Stimulated activated CD8-positive, alpha-beta memory T cell treated with anti-CD3 and anti-CD28 coated beads, Interleukin-15, amount 100 ng/mL, for 48 hours (primary cell): Measurements from ENCODE around the gene KRT31.
"Not testable (repeated sequence)": the region's sequence is repeated elsewhere in the genome, so short reads cannot be mapped to it uniquely, and the experiment has no call there.

Experiments used
- DNase-seq, 2 donors: peaks; one replicate each; pipeline ENCODE4 v3.0.0-alpha.2; 2020; ENCODE audit warnings: low read depth in 2 of 2

KRT31 gene

GRCh38 chr17:41396996-41397660 lies at the start of gene KRT31:
Gene KRT31, minus strand, starts transcription at chr17:41397608. Its CDS starts 69 bp downstream, at chr17:41397539.
- no peak for DNase-seq

- no peak for DNase-seq
Observed at GRCh38 chr17:41446806-41447205, 49.4 kb upstream of the KRT31 start.

DNA sequence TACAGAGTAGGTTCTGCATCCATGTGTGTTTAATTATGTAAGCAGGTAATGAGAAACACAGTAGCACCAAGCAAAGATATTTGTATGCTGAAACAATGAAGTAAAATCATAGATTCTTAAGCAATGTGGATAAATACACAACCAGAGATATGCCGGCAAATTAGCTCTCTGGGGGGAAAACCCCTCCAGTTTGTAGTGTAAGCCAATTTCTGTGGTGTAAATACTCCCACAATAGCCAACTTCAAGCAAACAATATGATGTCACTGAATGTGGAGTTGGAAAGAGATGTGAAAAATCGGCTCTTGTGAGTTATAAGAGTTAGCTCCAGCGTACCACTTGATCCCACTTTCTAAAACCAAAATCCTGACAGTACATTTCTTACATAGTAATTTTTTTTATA lies 47.2 kb upstream of the KRT31 start:
- no peak for DNase-seq

DNA sequence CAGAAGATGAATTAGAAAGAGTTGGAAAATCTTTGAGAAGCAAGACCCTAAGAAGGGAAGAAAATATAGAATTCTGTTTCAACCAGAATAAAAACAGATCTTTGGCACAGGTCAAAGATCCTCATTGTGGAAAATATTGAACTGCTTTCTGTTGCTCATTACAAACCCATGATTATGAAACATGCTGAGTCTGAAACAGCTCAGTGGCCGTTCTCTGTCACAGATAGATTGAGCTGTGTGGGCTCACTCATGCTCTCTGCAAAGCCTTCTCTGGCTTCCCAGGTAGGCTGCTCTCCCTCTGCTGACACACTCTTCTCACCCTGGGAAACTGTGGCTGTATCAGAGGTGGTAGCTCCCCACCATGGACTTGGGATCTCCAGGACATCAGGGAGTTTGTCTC lies 46.8 kb upstream of the KRT31 start:
- no peak for DNase-seq

DNA sequence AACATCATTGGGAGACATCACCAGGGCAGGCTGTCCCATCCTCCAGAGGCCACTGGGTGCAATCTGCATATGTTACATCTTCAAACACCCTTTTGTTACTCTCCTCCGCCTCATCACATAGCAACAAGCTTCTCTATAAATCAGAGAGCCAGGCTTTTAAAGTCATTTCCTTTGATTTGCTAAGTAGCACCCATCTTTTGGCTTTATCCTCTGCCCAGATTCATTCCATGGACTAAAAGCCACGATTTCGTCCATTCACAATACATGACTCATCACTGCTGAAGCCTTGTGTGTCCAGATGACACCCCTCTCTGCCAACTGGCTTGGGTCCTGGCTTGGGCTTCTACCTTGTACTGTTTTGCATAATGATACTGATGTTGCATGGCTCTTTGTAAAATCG lies 45.3 kb upstream of the KRT31 start:
- no peak for DNase-seq

DNA sequence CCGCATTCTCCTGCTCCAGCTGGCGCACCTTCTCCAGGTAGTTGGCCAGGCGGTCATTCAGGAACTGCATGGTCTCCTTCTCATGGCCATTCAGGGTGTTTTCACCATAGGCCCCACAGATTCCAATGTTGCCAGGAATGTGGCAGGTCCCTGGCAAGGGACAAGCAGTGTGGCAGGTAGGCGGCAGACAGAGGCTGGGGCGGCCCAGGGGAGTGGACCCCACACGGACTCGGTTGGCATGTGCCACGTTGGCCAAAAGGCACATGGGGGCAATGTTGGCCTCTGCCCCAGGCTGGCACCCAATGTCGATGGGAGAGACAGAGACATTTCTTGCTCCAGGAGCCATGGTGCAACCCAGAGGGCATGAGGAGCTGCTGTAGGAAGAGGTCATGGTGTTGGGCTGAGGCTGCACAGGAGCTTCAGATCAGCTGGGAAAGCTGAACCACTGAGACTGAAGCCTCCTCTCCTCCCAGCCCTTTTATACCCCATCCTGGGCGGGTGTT lies 43.2 kb upstream of the KRT31 start, which contains the start of gene KRT38:
Gene KRT38, minus strand, starts transcription at position 453 of the 503 bp plus-strand sequence. Its CDS starts 62 bp downstream, at position 391.
- DNase-seq, result no peak

GRCh38 chr17:41439375-41439774 lies 42.0 kb upstream of the KRT31 start:
- DNase-seq, result no peak

- no peak for DNase-seq
Observed at GRCh38 chr17:41437769-41438168, 40.4 kb upstream of the KRT31 start.

DNA sequence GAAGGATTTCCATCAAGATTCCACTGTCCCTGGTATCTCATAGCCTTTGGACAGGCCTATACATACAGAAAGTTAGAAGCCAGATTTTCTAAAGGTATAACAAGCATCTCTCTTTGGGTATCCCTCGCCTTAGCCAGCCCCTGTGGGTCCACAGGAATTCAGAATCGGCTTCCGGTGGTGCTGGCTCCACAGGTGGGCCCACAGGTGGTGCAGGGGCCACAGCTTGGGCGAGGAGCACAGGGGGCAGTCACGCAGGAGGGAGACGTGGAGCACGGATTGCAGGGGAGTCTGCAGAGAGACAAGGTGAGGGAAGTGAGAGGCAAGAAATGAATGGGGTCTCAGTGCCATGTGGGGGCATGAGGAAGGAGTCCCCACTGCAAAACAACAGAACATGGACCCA lies 39.8 kb upstream of the KRT31 start:
- DNase-seq, result no peak

- DNase-seq, result no peak
Observed at GRCh38 chr17:41434415-41434814, 37.0 kb upstream of the KRT31 start.

- DNase-seq, result no peak
Observed at GRCh38 chr17:41434005-41434404, 36.6 kb upstream of the KRT31 start.

GRCh38 chr17:41433586-41433985 lies 36.2 kb upstream of the KRT31 start:
- DNase-seq, result no peak

GRCh38 chr17:41430376-41430775 lies 33.0 kb upstream of the KRT31 start:
- DNase-seq, result not testable (repeated sequence)

- DNase-seq, result no peak
Observed at GRCh38 chr17:41429667-41430066, 32.3 kb upstream of the KRT31 start.

- DNase-seq, result no peak
Observed at GRCh38 chr17:41428591-41429291, 31.3 kb upstream of the KRT31 start.

DNA sequence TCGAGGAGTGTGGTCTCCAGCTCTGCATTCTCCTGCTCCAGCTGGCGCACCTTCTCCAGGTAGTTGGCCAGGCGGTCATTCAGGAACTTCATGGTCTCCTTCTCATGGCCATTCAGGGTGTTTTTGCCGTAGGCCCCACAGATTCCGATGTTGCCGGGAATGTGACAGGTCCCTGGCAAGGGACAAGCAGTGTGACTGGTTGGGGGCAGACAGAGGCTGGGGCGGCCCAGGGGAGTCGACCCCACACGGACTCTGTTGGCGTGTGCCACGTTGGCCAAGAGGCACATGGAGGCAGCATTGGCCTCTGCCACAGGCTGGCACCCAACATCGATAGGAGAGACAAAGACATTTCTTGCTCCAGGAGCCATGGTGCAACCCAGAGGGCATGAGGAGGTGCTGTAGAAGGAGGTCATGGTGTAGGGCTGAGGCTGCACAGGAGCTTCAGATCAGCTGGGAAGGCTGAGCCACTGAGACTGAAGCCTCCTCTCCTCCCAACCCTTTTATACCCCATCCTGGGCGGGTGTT lies 26.8 kb upstream of the KRT31 start, which contains the start of gene KRT37:
Gene KRT37, minus strand, starts transcription at position 475 of the 525 bp plus-strand sequence. Its CDS starts 62 bp downstream, at position 413.
- no peak for DNase-seq

GRCh38 chr17:41422586-41422985 lies 25.2 kb upstream of the KRT31 start:
- not testable (repeated sequence) for DNase-seq

- DNase-seq, result no peak
Observed at GRCh38 chr17:41421617-41422016, 24.2 kb upstream of the KRT31 start.

DNA sequence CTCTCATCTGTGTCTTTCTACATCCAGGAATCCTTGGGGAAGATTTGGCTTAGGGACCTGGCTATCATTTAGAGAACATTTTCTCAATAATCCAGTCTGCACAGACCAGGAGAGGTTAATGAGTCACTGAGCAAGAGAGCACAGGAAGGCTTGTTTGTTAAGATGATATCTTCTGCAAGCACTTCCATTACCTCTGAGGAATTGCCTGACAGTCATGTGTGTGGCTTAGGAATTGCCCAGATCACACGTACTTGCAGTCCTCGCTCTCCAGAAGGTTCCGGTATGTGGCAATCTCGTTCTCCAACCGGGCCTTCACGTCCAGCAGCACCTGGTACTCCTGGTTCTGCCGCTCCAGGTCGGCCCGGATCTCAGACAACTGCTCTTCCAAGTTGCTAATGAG lies 23.7 kb upstream of the KRT31 start:
- no peak for DNase-seq

DNA sequence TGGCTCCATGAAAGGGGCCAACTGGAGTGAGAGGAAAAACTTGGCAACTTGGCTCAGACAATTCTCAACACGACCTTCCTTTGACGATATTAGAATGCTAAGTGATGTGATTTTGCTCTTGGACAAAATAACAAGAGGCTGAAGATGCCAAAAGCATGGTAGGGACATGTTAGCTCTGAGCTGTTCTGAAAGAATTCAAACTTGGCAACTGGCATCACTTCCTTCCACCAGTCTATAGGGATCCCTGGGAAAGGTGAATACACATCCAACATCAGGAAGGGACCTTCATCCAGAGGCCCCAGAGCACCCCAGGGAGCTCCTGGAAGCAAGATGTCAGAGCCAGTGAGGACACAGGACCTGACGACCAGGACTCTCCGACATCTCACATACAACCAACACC lies 22.7 kb upstream of the KRT31 start:
- DNase-seq, result no peak

GRCh38 chr17:41419716-41420115 lies 22.3 kb upstream of the KRT31 start:
- no peak for DNase-seq

DNA sequence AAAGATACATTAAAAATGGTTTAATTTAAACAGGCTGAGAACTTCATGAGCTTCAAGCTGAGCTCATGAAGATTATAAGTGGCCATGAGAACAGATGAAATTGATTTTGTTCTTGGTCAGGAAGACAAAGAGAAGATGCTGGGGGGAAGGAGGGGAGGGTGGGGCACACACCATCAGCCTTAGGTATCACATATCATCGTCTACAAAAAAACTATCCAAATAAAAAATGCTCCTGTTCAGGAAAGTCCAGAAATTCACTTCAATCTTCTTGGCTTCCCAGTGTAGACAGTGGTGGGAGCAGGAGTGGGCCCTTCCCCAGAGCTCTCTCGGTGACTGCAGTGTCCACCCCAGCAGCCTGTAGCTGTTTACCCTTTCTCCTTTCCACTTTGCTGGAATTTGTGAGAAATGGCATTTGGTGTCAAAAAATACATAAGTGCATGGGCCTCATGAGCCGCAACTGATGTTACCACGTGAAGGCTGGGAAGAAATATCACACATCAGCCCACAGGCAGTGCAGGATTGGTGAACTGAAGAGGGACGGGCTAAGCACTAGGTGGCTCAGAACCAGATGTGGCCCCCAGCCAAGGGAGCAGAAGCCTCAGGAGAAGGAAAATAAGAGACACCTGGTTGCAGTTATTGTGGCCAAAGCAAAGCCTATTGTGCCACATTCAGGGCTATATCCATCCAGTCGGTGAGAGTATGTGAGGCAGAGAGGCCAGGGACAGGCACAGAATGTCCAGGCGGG lies 20.9 kb upstream of the KRT31 start:
- no peak for DNase-seq
